Raji (cell line): ENCODE data around the gene HAPSTR1.

Experiments
- POLR2A ChIP-seq: IDR thresholded peaks from 2 replicates; pipeline ENCODE4 v1.6.1; 2011; ENCODE audit warnings: low read depth, low read length, control low read depth; ENCODE audit not compliant: insufficient read depth

The HAPSTR1 gene

GRCh38 chr16:9102943-9103342 is 11.5 kb downstream of the HAPSTR1 start:
- no peak for TF ChIP-seq POLR2A

DNA sequence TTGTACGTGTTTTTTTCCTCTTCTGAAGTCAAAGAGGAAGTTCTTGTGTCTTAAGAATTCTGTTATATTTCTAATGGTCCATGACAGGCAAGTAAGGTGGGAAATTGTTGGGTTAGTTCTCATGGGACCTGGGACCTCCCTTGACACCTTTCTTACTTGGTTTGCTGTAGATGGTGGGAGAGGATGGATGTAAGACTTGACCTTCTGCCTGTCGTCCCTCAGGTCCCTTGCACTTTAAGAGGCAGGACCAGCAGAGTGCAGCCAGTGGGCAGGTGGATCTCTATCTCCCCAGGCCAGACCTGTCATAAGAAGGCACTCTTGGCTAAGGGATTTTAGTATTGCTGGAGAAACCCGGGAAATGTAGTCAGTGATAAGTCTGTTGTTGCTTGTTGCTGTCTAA is 12.1 kb downstream of the HAPSTR1 start:
- TF ChIP-seq POLR2A: no peak

DNA sequence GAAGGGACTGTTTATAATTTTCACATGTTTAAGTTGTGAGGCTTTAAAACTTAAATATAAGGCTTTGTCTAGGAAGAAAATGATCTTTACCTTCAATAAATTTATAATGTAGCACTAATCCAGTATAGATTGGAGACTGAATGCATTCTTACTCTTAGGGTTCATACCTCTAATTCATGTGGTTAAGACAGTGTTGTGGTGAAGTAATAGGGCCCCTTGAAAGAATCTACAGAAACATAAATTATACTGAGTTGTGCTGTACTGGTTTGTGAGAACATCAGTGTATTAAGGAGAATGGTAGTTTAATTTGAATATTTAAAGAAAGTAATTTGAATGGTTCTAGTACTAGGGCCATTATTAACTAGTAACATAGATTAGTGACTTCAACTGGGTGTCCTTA is 13.7 kb downstream of the HAPSTR1 start:
- no peak for TF ChIP-seq POLR2A

- TF ChIP-seq POLR2A: no peak
These were observed 15.9 kb downstream of the HAPSTR1 start for GRCh38 chr16:9107025-9107970.

GRCh38 chr16:9109255-9109654 is 17.8 kb downstream of the HAPSTR1 start:
- no peak for TF ChIP-seq POLR2A

DNA sequence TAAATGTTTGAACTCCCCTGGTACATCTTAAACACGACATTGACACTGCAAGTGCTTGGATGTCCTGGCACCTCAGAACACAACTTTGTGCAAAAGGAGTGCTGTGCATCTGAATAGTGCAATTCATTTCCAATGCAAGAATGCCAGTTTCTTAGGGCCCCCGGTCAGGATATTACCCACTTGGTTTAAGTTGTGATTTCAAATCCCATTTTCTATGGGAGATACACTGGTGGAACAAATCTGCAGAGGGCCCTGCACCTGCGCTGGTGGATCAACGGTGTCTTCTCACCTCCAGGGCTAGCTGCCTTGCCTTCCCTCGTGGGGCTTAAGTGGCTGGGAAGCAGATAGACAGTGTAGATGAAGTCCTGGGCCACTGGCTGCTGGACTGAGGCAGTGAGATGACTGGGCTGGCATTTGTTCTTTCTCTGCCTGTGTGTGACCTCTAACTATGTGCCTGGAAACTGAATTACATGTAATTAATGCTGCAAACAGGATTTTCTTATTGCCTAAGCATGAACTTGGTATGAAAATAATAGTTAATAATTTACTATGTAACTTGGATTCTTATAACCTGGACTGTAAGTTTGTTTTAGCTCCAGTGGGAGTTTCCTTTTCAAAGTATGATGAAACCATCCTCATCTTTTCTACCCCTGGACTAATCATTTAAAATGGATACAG is 20.9 kb downstream of the HAPSTR1 start:
- TF ChIP-seq POLR2A: no peak

GRCh38 chr16:9112844-9113186 is 21.4 kb downstream of the HAPSTR1 start:
- no peak for TF ChIP-seq POLR2A

DNA sequence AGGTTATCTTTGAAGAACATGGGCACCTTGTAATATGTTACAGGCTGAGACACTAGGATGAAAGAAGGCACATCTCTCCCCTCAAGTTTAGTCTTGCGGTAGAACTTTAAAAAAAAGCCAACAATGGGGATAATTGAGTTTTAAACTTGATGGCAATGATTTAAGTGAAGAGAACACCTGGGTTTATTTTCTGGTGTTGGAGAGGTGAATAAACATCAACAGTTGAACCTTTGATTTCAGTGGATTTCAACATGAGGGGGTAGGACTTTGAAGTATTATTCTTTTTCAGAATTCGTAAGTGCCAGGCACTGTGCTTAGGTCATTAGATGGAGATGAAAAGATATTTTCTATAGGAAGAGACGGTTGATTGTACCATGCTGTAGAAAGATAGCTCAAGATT is 22.3 kb downstream of the HAPSTR1 start:
- TF ChIP-seq POLR2A: no peak

DNA sequence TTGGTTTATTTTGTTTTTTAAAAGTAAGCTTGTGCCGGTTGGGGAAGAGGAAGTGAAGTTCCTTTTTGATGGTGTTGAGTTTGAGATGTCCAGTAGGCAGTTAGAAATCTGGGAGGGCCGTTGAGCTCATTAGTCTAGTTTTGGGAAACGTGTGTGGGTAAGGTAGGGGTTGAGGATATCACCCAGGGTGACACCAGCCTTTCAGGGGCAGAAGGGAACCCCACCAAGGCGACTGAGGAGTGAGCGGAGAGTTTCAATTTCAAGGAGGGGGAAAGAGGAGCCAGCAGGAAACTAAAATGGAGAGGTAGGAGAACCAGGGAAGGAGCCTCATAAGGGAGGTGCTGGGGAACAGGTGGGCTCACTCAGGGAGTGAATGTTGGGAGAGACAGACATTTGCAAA is 22.7 kb downstream of the HAPSTR1 start:
- no peak for TF ChIP-seq POLR2A

- TF ChIP-seq POLR2A: no peak
These were observed 23.4 kb downstream of the HAPSTR1 start for GRCh38 chr16:9114842-9115241.

- no peak for TF ChIP-seq POLR2A
These were observed 23.8 kb downstream of the HAPSTR1 start for GRCh38 chr16:9115277-9115676.

DNA sequence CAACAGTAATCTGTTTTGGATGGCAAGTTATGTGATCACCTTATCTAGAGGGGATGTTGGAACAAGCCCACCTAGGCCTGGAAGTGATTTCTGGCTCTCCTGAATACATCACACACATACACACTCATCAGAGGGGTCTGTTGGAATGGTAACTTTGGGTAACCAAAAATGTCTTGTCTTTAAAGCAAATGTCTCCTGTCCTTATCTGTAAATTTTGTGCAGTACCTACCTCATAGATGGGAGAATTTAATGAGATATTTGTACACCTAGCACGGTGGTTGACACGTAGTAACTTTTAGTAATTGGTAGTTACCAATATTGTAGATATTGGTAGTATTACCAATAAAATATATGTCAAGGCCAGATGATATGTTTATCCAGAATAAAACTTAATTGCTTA is 24.7 kb downstream of the HAPSTR1 start:
- no peak for TF ChIP-seq POLR2A

GRCh38 chr16:9118170-9118569 is 26.7 kb downstream of the HAPSTR1 start:
- no peak for TF ChIP-seq POLR2A

GRCh38 chr16:9119795-9120194 is 28.4 kb downstream of the HAPSTR1 start:
- TF ChIP-seq POLR2A: no peak

DNA sequence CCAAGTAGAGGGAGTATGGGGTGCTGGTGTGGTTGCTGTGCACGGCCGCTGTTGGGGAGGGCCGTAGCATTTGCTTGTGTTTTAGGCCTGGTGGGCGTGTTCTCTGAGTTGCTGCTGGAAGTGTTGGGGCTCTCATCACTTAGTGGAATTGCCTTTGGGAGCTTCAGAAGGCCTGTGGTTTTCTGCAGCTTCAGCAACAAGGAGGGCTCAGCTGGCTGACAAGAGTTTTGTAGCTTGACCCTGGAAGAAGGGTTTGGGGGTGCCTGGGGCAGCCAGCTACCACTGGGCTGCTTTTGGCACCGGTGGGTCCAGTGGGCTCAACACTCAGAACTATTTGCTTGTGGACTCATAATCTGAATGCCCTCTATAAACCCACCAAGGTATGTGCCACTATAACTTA is 30.9 kb downstream of the HAPSTR1 start:
- TF ChIP-seq POLR2A: no peak

DNA sequence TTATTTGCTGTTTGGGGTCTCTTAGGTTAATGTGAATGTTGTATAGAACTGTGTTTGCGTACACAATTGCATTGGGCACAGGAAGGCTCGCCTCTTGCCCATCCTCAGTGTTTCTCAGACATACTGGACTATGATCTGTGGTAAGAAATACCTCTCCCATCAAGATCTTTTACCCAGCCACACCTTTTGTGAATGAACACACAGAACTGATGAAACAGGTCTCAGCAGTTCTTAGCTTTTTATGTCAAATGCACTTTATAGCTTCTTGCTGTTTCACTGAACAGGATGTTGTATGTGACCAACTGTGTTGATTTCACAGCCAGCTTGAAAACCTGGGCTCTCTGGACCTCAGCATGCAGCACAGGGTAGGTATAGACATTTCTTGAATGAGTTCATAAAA is 31.5 kb downstream of the HAPSTR1 start:
- no peak for TF ChIP-seq POLR2A
